H1 (cell line): ENCODE data around the gene SMIM10. TPM values are rescaled to one million over a fixed set of nuclear protein-coding genes. Genes with fewer than 3 reads are reported as not detected.

ENCODE experiments used
- CTCF ChIA-PET: fragments of 300-600 bp; sonication (Branson Sonifier 250); formaldehyde crosslinking; loops from one replicate; lab custom pipeline; 2021; ENCODE audit not compliant: partially characterized antibody; lab: Charles Lee
- POLR2A ChIA-PET: fragments of 300-600 bp; sonication (Branson Sonifier 250); formaldehyde crosslinking; loops from one replicate; lab custom pipeline; 2021; ENCODE audit warnings: inconsistent platforms; ENCODE audit not compliant: partially characterized antibody; lab: Charles Lee
- DNase-seq, 2 experiments: peaks; one replicate each; pipeline versions ENCODE4 v3.0.0 to v3.0.0-alpha.2; 2010 to 2022; ENCODE audit warnings: low spot score in 2 of 2, low read depth in 1 of 2, mixed read lengths in 1 of 2
- FAIRE-seq: peaks from 2 replicates; lab custom pipeline; 2011; peaks lifted over from hg19 to GRCh38; lab: Jason Lieb, UNC
- H2AFZ ChIP-seq: 2 replicates; pipeline ENCODE4 v1.8.1; 2012; ENCODE audit warnings: low read length, inconsistent platforms
- H2AK5ac ChIP-seq: 2 replicates; pipeline ENCODE4 v1.6.1; 2013; ENCODE audit warnings: low read depth, low read length
- H2BK120ac ChIP-seq: replicated peaks from 2 replicates; pipeline ENCODE3; 2013; ENCODE audit warnings: low read depth, low read length, inconsistent platforms
- H2BK12ac ChIP-seq: 2 replicates; pipeline ENCODE4 v1.6.1; 2013; ENCODE audit warnings: low read depth, low read length
- H2BK15ac ChIP-seq: 2 replicates; pipeline ENCODE4 v1.6.1; 2013; ENCODE audit warnings: low read length
- H2BK20ac ChIP-seq: 2 replicates; pipeline ENCODE4 v1.6.1; 2013; ENCODE audit warnings: low read length
- H2BK5ac ChIP-seq: 2 replicates; pipeline ENCODE4 v1.6.1; 2013; ENCODE audit warnings: low read depth, low read length
- H3K14ac ChIP-seq: 2 replicates; pipeline ENCODE4 v1.6.1; 2013; ENCODE audit warnings: inconsistent platforms; ENCODE audit not compliant: insufficient read length
- H3K18ac ChIP-seq: 2 replicates; pipeline ENCODE4 v1.6.1; 2013; ENCODE audit warnings: low read length; ENCODE audit errors: extremely low read depth
- H3K23ac ChIP-seq: 2 replicates; pipeline ENCODE4 v1.6.1; 2013; ENCODE audit warnings: inconsistent platforms; ENCODE audit not compliant: insufficient read length
- H3K23me2 ChIP-seq: 2 replicates; pipeline ENCODE4 v1.6.1; 2013; ENCODE audit warnings: low read depth, low read length
- H3K27ac ChIP-seq: 2 replicates; pipeline ENCODE4 v1.6.1; 2011; ENCODE audit warnings: low read depth, low read length, inconsistent platforms
- H3K27me3 ChIP-seq, 4 experiments: replicated peaks in 1 of 4; 1 replicate in 1 of 4; 2 replicates in 3 of 4; pipeline versions ENCODE4 v1.6.1 to v1.8.1; 2011 to 2013; ENCODE audit warnings: low read length in 3 of 4, mild to moderate bottlenecking in 3 of 4, inconsistent platforms in 2 of 4, mixed read lengths in 2 of 4, moderate library complexity in 1 of 4; ENCODE audit not compliant: control insufficient read depth in 3 of 4, insufficient read depth in 3 of 4; ENCODE audit errors: extremely low read depth in 1 of 4
- H3K36me3 ChIP-seq, 4 experiments: 2 replicates each; pipeline versions ENCODE4 v1.6.1 to v1.8.1; 2011 to 2013; ENCODE audit warnings: mild to moderate bottlenecking in 4 of 4, low read length in 3 of 4, moderate library complexity in 2 of 4, control low read depth in 1 of 4, inconsistent platforms in 1 of 4; ENCODE audit not compliant: insufficient read depth in 4 of 4, control insufficient read depth in 2 of 4
- H3K4ac ChIP-seq: replicated peaks from 2 replicates; pipeline ENCODE3; 2013; ENCODE audit warnings: low read length, low read depth, mixed read lengths, inconsistent platforms; ENCODE audit not compliant: insufficient read length
- H3K4me1 ChIP-seq, 4 experiments: replicated peaks in 1 of 4; 1 replicate in 1 of 4; 2 replicates in 3 of 4; pipeline versions ENCODE4 v1.6.1 to v1.8.1; 2011 to 2013; ENCODE audit warnings: low read length in 3 of 4, inconsistent platforms in 2 of 4, mixed read lengths in 1 of 4; ENCODE audit not compliant: insufficient read depth in 4 of 4, control insufficient read depth in 3 of 4
- H3K4me2 ChIP-seq, 2 experiments: 2 replicates each; pipeline versions ENCODE4 v1.6.1 to v1.8.1; 2011 to 2013; ENCODE audit warnings: low read depth in 2 of 2, low read length in 2 of 2, control low read depth in 1 of 2, inconsistent platforms in 1 of 2, mild to moderate bottlenecking in 1 of 2; ENCODE audit not compliant: insufficient read depth in 1 of 2
- H3K4me3 ChIP-seq, 4 experiments: fragments of 200-600, 300-600 bp in 1 of 4; sonication (generic), shearing (Covaris generic), sonication (Bioruptor Twin) in 1 of 4; 2 replicates each; pipeline versions ENCODE4 v1.5.1 to v1.8.1; 2011 to 2016; ENCODE audit warnings: low read length in 4 of 4, low read depth in 3 of 4, control low read depth in 2 of 4, inconsistent platforms in 2 of 4, mild to moderate bottlenecking in 2 of 4, mixed read lengths in 1 of 4, moderate library complexity in 1 of 4; ENCODE audit not compliant: insufficient read depth in 2 of 4; ENCODE audit errors: extremely low read depth in 1 of 4
- H3K56ac ChIP-seq: replicated peaks from 2 replicates; pipeline ENCODE3; 2013; ENCODE audit warnings: low read depth, mild to moderate bottlenecking, mixed read lengths, low read length, inconsistent platforms; ENCODE audit not compliant: insufficient read length
- H3K79me1 ChIP-seq: 2 replicates; pipeline ENCODE4 v1.6.1; 2013; ENCODE audit warnings: low read depth, low read length, control low read depth
- H3K79me2 ChIP-seq, 2 experiments: 2 replicates each; pipeline versions ENCODE4 v1.6.1 to v1.8.1; 2012 to 2013; ENCODE audit warnings: low read length in 2 of 2, mild to moderate bottlenecking in 2 of 2, inconsistent platforms in 1 of 2; ENCODE audit not compliant: insufficient read depth in 2 of 2, control insufficient read depth in 1 of 2
- H3K9ac ChIP-seq, 4 experiments: replicated peaks in 1 of 4; 1 replicate in 1 of 4; 2 replicates in 3 of 4; pipeline versions ENCODE4 v1.6.1 to v1.8.1; 2011 to 2013; ENCODE audit warnings: low read depth in 3 of 4, low read length in 3 of 4, control low read depth in 2 of 4, mild to moderate bottlenecking in 2 of 4, moderate library complexity in 2 of 4, inconsistent platforms in 1 of 4; ENCODE audit errors: extremely low read depth in 1 of 4
- H3K9me3 ChIP-seq, 2 experiments: 2 replicates each; pipeline versions ENCODE4 v1.6.1 to v1.8.1; 2012 to 2013; ENCODE audit warnings: mild to moderate bottlenecking in 2 of 2, moderate library complexity in 2 of 2, control low read depth in 1 of 2, inconsistent platforms in 1 of 2, low read depth in 1 of 2, low read length in 1 of 2, mixed read lengths in 1 of 2; ENCODE audit not compliant: insufficient read depth in 2 of 2
- H4K20me1 ChIP-seq, 2 experiments: replicated peaks in 1 of 2; 2 replicates each; pipeline versions ENCODE3 to v1.8.1; 2011 to 2013; ENCODE audit warnings: inconsistent platforms in 2 of 2, low read length in 2 of 2, mild to moderate bottlenecking in 1 of 2; ENCODE audit not compliant: insufficient read depth in 2 of 2, control insufficient read depth in 1 of 2
- H4K5ac ChIP-seq: 2 replicates; pipeline ENCODE4 v1.6.1; 2013; ENCODE audit warnings: low read length, low read depth, mixed read lengths, inconsistent platforms; ENCODE audit not compliant: insufficient read length
- H4K8ac ChIP-seq: 2 replicates; pipeline ENCODE4 v1.8.0; 2013; ENCODE audit warnings: mild to moderate bottlenecking, moderate library complexity, low read length, inconsistent platforms; ENCODE audit not compliant: insufficient read depth; ENCODE audit errors: extremely low read depth
- H4K91ac ChIP-seq: replicated peaks from 2 replicates; pipeline ENCODE3; 2013; ENCODE audit warnings: low read length, mixed read lengths, inconsistent platforms; ENCODE audit not compliant: insufficient read length
- EZH2 ChIP-seq: fragments of 200-600 bp; sonication (generic); IDR thresholded peaks from 2 replicates; pipeline ENCODE4 v1.7.1; 2012; ENCODE audit warnings: low read depth, mild to moderate bottlenecking, moderate library complexity, low read length, inconsistent platforms; ENCODE audit not compliant: severe bottlenecking
- HDAC2 ChIP-seq, 2 experiments: fragments of 300-600 bp in 1 of 2; sonication (generic) in 1 of 2; IDR thresholded peaks; 2 replicates each; pipeline ENCODE4 v1.6.1; 2011 to 2012; ENCODE audit warnings: low read depth in 2 of 2, low read length in 2 of 2, mild to moderate bottlenecking in 2 of 2, moderate library complexity in 2 of 2, borderline replicate concordance in 1 of 2, inconsistent platforms in 1 of 2
- KDM4A ChIP-seq: IDR thresholded peaks from one replicate; pipeline ENCODE4 v1.7.1; 2012; ENCODE audit warnings: low read depth, mild to moderate bottlenecking, moderate library complexity, low read length, inconsistent platforms; ENCODE audit not compliant: severe bottlenecking
- RBBP5 ChIP-seq: IDR thresholded peaks from 2 replicates; pipeline ENCODE4 v1.7.1; 2012; ENCODE audit warnings: low read depth, mild to moderate bottlenecking, inconsistent platforms, low read length, moderate library complexity, borderline replicate concordance
- WGBS, 2 experiments: shearing (Covaris generic) in 1 of 2; methylation state at CpG; one replicate each; pipeline versions ENCODE4 v1.1.6 to v1.1.7; 2013 to 2015; ENCODE audit warnings: low lambda C conversion rate in 2 of 2, mixed read lengths in 2 of 2, inconsistent platforms in 1 of 2, low coverage in 1 of 2, missing lambda C conversion rate in 1 of 2; ENCODE audit not compliant: insufficient replicate concordance in 2 of 2, insufficient coverage in 1 of 2, insufficient read length in 1 of 2; ENCODE audit errors: extremely low coverage in 1 of 2, missing lambda C conversion rate in 1 of 2; 5-methylcytosine and 5-hydroxymethylcytosine counted together
- polyA plus RNA-seq, 7 experiments: library from polyadenylated mRNA; depleted of rRNA in 3 of 7; stranded (reverse) in 5 of 7; unstranded in 2 of 7; fragments of >200 nt in 5 of 7; fragments of 200-250 nt in 2 of 7; gene quantifications; 1 replicate in 5 of 7; 2 replicates in 1 of 7; 4 replicates in 1 of 7; pipeline versions ENCODE4 v1.2.1 to v1.2.3, GENCODE V29; 2011 to 2013; ENCODE audit warnings: missing spikeins in 2 of 7, mixed read lengths in 2 of 7
- total RNA-seq: library from RNA; stranded (reverse); fragmentation: NEBNext Ultra II Directional; extraction: Animal tissue kit (Norgen Biotek cat#: 25700); gene quantifications from 2 replicates; pipeline ENCODE4 v1.2.1, GENCODE V29; 2021

The SMIM10 gene
- total and polyA plus RNA-seq, 2 of the 8 experiments (the other 6 are each of a cell fraction or from before 2014, with no cell fraction given): 2.3 to 2.8 TPM

- H4K91ac ChIP-seq: no peak overlapping the region
- no peaks in the 10 kb centered on the region for H3K79me1 ChIP-seq
- H2AFZ ChIP-seq: no peak overlapping the region
- H3K14ac ChIP-seq: no peak overlapping the region
- no peak overlapping the region for H3K27ac ChIP-seq
- H3K56ac ChIP-seq: no peak overlapping the region
- H3K4ac ChIP-seq: no peak overlapping the region
- no peaks in the 10 kb centered on the region for H3K9me3 ChIP-seq
- H3K36me3 ChIP-seq: no peaks in the 10 kb centered on the region
- H4K8ac ChIP-seq: no peak overlapping the region
- 100% methylated on average over 1 of the region's 1 CpG; no CpG with 5 or more reads in 1 of the 2 experiments for WGBS, 2 experiments
- H2BK5ac ChIP-seq: no peak overlapping the region
- no peaks in the 10 kb centered on the region for H3K79me2 ChIP-seq
- no peak for TF ChIP-seq RBBP5
- TF ChIP-seq KDM4A: no peak
- no peak for TF ChIP-seq EZH2
- no peak for TF ChIP-seq HDAC2 (IDR thresholded peaks at IDR 0.05; ENCODE audit: borderline replicate concordance in 1 of 2, low read depth in 2 of 2, low read length in 2 of 2)
- H3K4me1 ChIP-seq: peaks cover 0 to 3% (median 1%) of the 10 kb centered on the region in 4 experiments; a peak in 2 of 7 replicates
- no peak for DNase-seq
- POLR2A ChIA-PET: no interaction called here
- no peak overlapping the region for H2BK12ac ChIP-seq
- H3K4me2 ChIP-seq: no peak overlapping the region
- H3K18ac ChIP-seq: no peak overlapping the region
- peaks cover 4% of the 10 kb centered on the region; the same call in 1 of the 2 replicates for H3K23me2 ChIP-seq
- no peaks in the 10 kb centered on the region for H3K27me3 ChIP-seq
- H2AK5ac ChIP-seq: no peak overlapping the region
- CTCF ChIA-PET: interaction anchor here (0.6 to 4.2 kb wide), 7 partner anchors 10 to 509 kb away, joined by 3 to 17 read pairs (median 3); partner anchors contain the start of gene SMIM10
- H3K9ac ChIP-seq: no peak overlapping the region
- FAIRE-seq: no peak
- no peak overlapping the region for H3K23ac ChIP-seq
- H2BK120ac ChIP-seq: no peak overlapping the region
- no peak overlapping the region for H3K4me3 ChIP-seq
- H4K5ac ChIP-seq: no peak overlapping the region
- no peak overlapping the region for H2BK20ac ChIP-seq
- no peak overlapping the region for H2BK15ac ChIP-seq
- no peaks in the 10 kb centered on the region for H4K20me1 ChIP-seq
These were observed 9.7 kb downstream of the SMIM10 start for GRCh38 chrX:135000516-135000915.
